HG03139 (cell line): Measurements from ENCODE around the gene IQSEC3.
"Not testable (repeated sequence)": the region's sequence is repeated elsewhere in the genome, so short reads cannot be mapped to it uniquely, and the experiment has no call there.

Experiments used
- ATAC-seq: cut with Tn5 transposase; IDR thresholded peaks from one replicate; pipeline ENCODE4 v1.9.1; 2021; ENCODE audit not compliant: unreplicated experiment

The IQSEC3 gene

DNA sequence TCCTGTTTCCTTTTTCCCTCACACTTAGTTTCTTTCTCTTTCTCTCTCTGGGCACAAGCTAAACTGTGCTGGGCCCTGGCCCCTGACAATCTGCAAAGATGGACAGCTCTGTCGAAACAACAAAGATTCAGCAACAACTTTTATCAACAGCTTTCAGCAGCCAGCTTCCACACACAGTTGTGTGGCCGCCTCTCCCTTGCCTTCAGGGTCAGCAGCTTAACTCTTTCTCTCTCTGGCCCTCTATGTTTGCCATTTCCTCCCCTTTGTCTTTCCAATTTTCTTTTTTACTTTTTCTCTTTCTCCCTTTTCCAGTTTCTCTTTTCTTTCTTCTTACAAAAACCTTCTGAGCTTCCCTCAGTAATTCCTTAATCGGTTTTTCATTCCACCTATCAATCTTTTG lies 43.3 kb downstream of the IQSEC3 start:
- no peak for ATAC-seq

- no peak for ATAC-seq
Observed at GRCh38 chr12:111699-112493, 45.3 kb downstream of the IQSEC3 start.

GRCh38 chr12:113347-113746 lies 46.8 kb downstream of the IQSEC3 start:
- no peak for ATAC-seq

DNA sequence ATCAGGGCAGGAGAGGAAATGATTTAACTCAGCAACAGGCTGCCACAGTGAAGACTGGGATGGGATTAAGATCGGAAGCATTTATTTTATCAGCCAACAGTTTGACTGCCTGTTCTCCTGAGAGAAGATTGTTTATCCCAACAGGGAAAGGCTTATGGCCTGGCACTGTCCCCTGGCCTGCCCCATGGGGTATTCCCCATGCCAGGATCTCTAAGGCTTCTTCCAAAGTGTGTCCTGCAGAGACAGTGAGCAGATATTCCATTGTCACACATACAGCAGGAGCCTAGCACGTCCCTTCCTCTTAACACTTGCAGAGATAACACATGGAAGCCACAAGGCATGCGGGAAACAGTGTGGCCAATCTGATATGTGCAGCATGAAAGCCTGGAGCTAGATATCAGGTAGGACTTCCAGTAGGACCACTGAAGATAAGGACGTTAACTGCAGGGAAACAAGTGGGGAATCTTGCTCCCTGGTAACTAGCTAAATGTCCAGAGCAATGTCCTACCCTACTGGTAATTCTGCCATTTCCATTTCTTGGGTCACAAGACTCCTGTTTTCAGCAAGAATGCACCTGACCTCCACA lies 48.2 kb downstream of the IQSEC3 start:
- ATAC-seq: no peak

GRCh38 chr12:115518-115917 lies 49.0 kb downstream of the IQSEC3 start:
- no peak for ATAC-seq

- no peak for ATAC-seq
Observed at GRCh38 chr12:115960-116915, 49.7 kb downstream of the IQSEC3 start.

GRCh38 chr12:117311-117710 lies 50.7 kb downstream of the IQSEC3 start:
- ATAC-seq: no peak

DNA sequence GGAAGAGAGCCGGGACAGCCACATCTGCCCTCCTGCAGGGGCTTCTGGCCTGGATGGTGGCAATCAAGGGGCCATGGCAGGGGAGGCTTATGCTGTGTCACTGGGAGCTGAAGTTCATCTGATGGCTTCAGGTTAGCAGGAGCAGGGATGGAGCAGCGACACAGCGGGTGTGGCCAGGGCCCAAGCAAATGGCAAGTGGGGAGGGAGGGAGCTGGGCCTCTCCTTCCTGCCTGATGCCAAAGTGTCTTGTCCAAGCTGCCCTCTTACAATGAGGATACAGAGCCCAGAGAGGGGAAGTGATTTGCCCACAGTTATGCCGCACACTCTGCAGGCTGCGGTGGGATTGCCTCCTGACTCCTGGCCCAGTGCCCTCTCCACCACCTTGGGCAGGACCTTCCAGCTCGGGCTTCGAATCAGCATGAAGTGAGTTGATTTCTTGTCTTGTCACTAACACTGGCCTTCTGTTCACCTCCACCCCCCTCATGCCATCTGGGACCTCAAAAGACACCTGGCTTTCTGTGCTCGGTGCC lies 51.3 kb downstream of the IQSEC3 start:
- no peak for ATAC-seq

DNA sequence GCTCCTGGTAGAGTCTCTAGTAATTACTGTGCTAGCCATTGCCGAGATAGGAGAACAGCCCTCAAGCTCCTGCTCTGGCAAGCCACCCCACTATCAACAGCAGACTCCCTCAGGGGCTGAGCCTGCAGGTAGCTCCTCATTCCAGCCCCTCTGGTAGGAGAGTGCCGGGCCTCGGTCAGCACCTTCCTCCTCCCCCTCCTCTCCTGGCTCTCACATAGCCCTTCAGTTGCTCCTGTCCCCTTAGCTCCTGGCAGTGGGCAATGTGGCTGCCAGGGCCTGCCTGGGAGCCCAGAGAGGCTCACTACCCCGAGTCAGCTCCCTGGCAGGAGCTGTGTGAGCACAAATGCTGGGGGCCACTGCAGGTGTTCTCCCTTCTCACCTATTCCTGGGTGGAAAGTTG lies 52.0 kb downstream of the IQSEC3 start:
- no peak for ATAC-seq

DNA sequence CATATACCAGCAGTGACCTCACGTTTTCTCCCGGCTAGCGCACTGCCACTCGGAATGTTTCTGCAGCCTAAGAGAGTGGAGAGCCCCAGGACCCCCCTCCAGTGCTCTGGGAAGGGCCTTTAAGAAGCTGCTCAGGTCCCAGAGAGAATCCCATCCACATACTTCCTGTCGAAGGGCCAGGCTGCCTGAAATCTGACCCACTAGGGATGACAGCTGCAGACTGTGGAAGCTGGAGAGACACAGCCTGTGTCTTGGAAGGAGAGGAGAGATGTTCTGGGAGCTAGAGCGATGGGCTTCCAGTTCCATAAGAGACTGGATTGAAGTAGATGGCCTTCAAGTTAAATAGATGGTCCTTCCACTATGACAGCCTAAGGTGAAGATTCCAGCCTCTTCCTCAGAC lies 54.4 kb downstream of the IQSEC3 start:
- no peak for ATAC-seq

- ATAC-seq: no peak
Observed at GRCh38 chr12:121647-122046, 55.1 kb downstream of the IQSEC3 start.

GRCh38 chr12:125075-125474 lies 58.5 kb downstream of the IQSEC3 start:
- ATAC-seq: no peak

DNA sequence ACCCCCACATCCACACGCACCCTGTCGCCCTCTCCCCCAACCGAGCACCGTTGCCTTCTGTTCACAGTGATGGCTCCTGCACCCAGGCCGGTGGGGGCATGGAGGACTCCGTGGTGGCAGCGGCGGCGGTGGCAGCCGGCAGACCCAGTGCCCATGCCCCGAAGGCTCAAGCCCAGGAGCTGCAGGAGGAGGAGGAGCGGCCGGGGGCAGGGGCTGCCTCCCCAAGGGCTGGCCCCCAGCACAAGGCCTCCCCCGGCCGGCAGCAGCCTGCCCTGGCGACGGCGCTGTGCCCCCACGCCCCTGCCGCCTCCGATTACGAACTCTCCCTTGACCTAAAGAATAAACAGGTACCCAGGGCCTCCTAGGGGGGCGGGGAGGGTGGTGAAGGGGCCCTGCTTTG lies 59.0 kb downstream of the IQSEC3 start:
- no peak for ATAC-seq

DNA sequence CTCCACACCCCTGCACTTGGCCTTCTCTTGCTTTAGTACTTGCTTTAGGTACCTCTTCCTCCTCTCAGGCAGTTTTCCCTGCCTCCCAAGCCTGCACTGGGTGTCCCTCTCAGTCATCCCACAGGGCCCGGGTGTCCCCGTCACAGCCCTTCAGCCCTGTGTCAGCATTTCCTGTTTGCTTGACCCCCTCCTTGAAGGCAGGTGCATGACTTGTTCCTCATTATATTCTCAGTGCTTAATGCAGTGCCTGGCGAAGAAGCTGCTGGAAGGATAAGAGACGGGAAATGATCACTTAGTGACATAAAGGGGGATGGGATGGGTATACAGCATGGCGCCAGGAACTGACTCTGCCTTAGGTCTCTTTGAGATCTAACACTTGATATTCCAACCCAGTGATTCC lies 61.5 kb downstream of the IQSEC3 start:
- ATAC-seq: no peak

DNA sequence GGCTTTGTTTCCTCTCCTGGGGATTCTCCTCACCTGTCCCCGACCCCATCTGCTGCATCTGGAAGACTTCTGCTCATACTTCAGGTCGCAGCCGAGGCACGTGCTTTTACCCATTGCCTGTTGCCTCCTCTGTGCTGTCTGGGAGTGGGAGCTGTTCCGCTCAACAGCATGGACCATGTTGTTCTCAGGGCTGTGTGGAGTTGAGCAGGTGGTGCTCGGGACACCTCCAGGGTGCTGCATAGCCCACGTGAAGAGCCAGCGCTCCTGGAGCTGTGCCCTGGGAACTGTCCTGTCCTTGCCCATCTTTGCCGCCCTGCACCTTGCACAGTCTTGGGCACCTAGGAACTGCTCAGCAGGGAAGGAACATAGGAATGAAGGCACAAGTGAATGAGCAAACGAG lies 62.4 kb downstream of the IQSEC3 start:
- ATAC-seq: no peak

- no peak for ATAC-seq
Observed at GRCh38 chr12:130519-130918, 64.0 kb downstream of the IQSEC3 start.

DNA sequence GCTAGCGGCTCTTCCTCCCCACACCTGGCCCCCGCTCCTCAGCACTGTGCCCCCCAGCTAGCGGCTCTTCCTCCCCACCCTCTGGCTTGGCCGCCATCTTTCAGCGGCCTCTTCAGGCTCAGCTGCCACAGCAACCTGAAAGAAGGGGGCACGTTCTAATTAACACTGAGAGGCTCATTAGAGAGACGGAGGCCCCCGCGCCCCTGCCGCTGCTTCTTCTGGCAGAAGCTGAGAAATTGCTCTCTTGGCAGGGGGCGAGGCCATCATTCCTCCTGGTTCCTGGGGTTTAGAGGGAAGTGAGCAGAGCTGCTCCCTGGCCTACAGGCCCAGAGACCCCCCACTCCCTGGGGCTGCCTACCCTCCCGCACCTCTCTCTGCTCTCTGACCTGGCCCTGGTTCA lies 64.4 kb downstream of the IQSEC3 start:
- ATAC-seq: no peak

GRCh38 chr12:131732-132495 lies 65.3 kb downstream of the IQSEC3 start:
- ATAC-seq: no peak

DNA sequence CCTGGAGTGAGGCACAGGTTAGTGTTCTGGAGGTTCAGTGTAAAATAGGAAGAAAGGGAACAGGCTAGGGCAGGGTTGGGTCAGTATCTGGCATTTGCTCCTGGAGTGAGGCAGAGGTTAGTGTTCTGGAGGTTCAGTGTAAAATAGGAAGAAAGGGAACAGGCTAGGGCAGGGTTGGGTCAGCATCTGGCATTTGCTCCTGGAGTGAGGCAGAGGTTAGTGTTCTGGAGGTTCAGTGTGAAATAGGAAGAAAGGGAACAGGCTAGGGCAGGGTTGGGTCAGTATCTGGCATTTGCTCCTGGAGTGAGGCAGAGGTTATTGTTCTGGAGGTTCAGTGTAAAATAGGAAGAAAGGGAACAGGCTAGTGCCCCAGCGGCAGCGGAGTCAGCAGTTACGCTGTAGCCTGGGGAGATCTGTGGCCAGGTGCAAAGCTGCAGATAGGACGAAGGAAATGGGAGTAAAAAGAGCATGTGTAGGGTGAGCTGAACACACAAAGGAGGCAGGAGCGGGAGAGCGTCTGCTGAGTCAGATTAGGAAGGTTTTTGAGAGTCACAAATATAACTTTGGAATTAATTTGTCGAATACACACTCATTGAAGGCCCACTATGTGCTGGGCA lies 67.2 kb downstream of the IQSEC3 start:
- ATAC-seq: not testable (repeated sequence)

- no peak for ATAC-seq
Observed at GRCh38 chr12:135138-135537, 68.6 kb downstream of the IQSEC3 start.
